Cardiac muscle cell (in vitro differentiated cells and primary cell): Measurements from ENCODE around the gene RARRES2. TPM values are rescaled to one million over a fixed set of nuclear protein-coding genes. Genes with fewer than 3 reads are reported as not detected.
A peak's percentile ranks its signal among the peaks of the same experiment; 100 is the strongest.

Experiments
- DNase-seq, 2 donors: peaks; one replicate each; pipeline versions ENCODE4 v3.0.0 to v3.0.0-alpha.2; 2010 to 2017; ENCODE audit warnings: low read depth in 1 of 2, low spot score in 1 of 2
- H3K27ac ChIP-seq: fragments of 200-600 bp; sonication (generic); 2 replicates; pipeline ENCODE4 v1.5.1; 2016
- H3K27me3 ChIP-seq: fragments of 200-600 bp; sonication (generic); 2 replicates; pipeline ENCODE4 v1.6.0; 2016; ENCODE audit warnings: control low read depth
- H3K36me3 ChIP-seq: fragments of 200-600 bp; sonication (generic); 2 replicates; pipeline ENCODE4 v1.5.1; 2016; ENCODE audit warnings: control low read depth
- H3K4me1 ChIP-seq: fragments of 200-600 bp; sonication (generic); 2 replicates; pipeline ENCODE4 v1.8.1; 2017; ENCODE audit warnings: low read depth, mild to moderate bottlenecking, mixed run types
- H3K4me3 ChIP-seq: fragments of 200-600 bp; sonication (generic); 2 replicates; pipeline ENCODE4 v1.5.1; 2016; ENCODE audit warnings: mild to moderate bottlenecking
- H3K9me3 ChIP-seq: fragments of 200-600 bp; sonication (generic); 2 replicates; pipeline ENCODE4 v1.5.1; 2017; ENCODE audit warnings: low read depth, mild to moderate bottlenecking, control low read depth
- CTCF ChIP-seq: IDR thresholded peaks from 2 replicates; pipeline ENCODE4 v1.5.1; 2012; ENCODE audit warnings: low read depth, mild to moderate bottlenecking, low read length
- polyA plus RNA-seq: library from polyadenylated mRNA; unstranded; fragments of >200 nt; fragmentation: Nextera tagmentation; extraction: Ambion mirVana; gene quantifications from 2 replicates; pipeline ENCODE4 v1.2.1, GENCODE V29; 2016
- total RNA-seq: library from RNA; depleted of rRNA; stranded (reverse); fragments of >200 nt; gene quantifications from 2 replicates; pipeline ENCODE4 v1.2.3, GENCODE V29; 2016

Gene RARRES2
- total and polyA plus RNA-seq, 2 experiments from 2014 or later = 5.5 to 8.3 TPM

- Histone ChIP-seq H3K9me3 (no peaks in the 10 kb centered on the region), H3K27ac (peak overlapping the region; percentile 89), H3K4me3 (peak overlapping the region; percentile 84), H3K36me3 (peaks cover 2% of the 10 kb centered on the region), H3K27me3 (no peaks in the 10 kb centered on the region), H3K4me1 (peaks cover 31% of the 10 kb centered on the region)
- DNase-seq = peak; percentile 68 to 86
- peak; percentile 43 for TF ChIP-seq CTCF
Measured at GRCh38 chr7:150378115-150378852, 36.9 kb upstream of the RARRES2 start.

GRCh38 chr7:150377635-150378034 lies 36.2 kb upstream of the RARRES2 start:
- H3K27me3 ChIP-seq = no peaks in the 10 kb centered on the region
- H3K36me3 ChIP-seq = peaks cover 5% of the 10 kb centered on the region
- H3K4me1 ChIP-seq = peaks cover 35% of the 10 kb centered on the region
- H3K9me3 ChIP-seq = no peaks in the 10 kb centered on the region
- H3K27ac ChIP-seq = peak overlapping the region; percentile 89
- H3K4me3 ChIP-seq = no peak overlapping the region
- DNase-seq = no peak
- TF ChIP-seq CTCF = no peak

GRCh38 chr7:150377196-150377595 lies 35.8 kb upstream of the RARRES2 start:
- Histone ChIP-seq H3K4me1 (peaks cover 36% of the 10 kb centered on the region), H3K27ac (peak overlapping the region; percentile 89), H3K9me3 (no peaks in the 10 kb centered on the region), H3K4me3 (no peak overlapping the region), H3K36me3 (peaks cover 7% of the 10 kb centered on the region), H3K27me3 (no peaks in the 10 kb centered on the region)
- DNase-seq = no peak
- TF ChIP-seq CTCF = no peak

GRCh38 chr7:150376560-150376959 lies 35.1 kb upstream of the RARRES2 start:
- Histone ChIP-seq H3K27me3 (no peaks in the 10 kb centered on the region), H3K36me3 (peaks cover 7% of the 10 kb centered on the region), H3K4me3 (no peak overlapping the region), H3K9me3 (no peaks in the 10 kb centered on the region), H3K27ac (peak overlapping the region; percentile 92), H3K4me1 (peaks cover 36% of the 10 kb centered on the region)
- no peak for DNase-seq
- TF ChIP-seq CTCF = no peak

GRCh38 chr7:150375662-150376521 lies 34.5 kb upstream of the RARRES2 start:
- no peak for TF ChIP-seq CTCF
- Histone ChIP-seq H3K27me3 (no peaks in the 10 kb centered on the region), H3K4me1 (peaks cover 36% of the 10 kb centered on the region), H3K36me3 (peaks cover 11% of the 10 kb centered on the region), H3K4me3 (no peak overlapping the region), H3K9me3 (no peaks in the 10 kb centered on the region), H3K27ac (peak overlapping the region; percentile 92)
- no peak for DNase-seq
